ENCODE results near the gene ERVH48-1. TPM values are rescaled to one million over a fixed set of nuclear protein-coding genes. Genes with fewer than 3 reads are reported as not detected.

The ERVH48-1 gene
- total RNA-seq, 4 donors from 2014 or later, result not detected

DNA sequence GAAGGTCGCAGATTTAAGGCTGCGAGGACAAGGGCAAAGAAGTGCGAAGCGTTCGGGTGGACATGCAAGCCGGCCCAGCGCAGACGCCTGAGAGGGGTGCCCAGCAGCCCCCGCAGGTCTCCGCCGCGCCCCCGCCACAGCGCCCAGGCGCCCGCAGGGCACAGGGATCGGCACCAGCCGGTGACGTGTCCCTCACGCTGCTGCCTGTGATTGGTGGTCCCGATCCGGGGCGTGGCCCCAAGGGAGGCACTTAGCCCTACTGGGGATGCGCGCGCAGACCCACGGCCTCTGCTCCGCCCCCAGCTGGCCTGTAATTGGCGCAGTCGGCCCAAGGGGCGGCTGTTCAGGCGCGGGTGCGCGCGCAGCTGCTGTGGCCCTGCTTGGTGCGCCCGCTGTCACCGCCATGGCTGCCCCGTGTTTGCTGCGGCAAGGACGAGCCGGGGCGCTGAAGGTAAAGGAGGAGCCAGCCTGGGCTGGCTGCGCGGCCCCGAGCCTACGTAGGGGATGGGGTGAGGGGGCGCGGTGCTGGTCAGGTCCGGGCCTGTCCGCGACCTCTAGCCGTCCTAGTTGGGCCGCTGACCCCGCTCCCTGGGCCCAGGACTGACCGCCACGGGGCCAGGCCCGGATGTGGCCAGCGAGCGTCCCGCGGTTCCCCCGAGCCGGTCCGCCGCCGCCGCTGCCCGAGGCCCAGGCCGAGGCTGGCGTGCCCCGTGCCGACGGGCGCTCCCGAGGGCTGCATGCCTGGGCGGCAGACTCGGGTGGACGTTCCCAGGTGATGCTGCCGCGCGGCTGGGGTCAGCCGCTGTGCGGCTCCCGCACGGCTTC, 32.3 kb downstream of the ERVH48-1 start, which contains the start of gene NDUFV3:
Gene NDUFV3 (plus strand): TSS at position 379 of the 825 bp plus-strand sequence. CDS start 25 bp downstream, at position 404.
- ATAC-seq (ENCODE audit: low FRiP score) (peak; percentile 99), DNase-seq (ENCODE audit: low spot score) (peak; percentile 100)
- TF ChIP-seq, protein P1, sequence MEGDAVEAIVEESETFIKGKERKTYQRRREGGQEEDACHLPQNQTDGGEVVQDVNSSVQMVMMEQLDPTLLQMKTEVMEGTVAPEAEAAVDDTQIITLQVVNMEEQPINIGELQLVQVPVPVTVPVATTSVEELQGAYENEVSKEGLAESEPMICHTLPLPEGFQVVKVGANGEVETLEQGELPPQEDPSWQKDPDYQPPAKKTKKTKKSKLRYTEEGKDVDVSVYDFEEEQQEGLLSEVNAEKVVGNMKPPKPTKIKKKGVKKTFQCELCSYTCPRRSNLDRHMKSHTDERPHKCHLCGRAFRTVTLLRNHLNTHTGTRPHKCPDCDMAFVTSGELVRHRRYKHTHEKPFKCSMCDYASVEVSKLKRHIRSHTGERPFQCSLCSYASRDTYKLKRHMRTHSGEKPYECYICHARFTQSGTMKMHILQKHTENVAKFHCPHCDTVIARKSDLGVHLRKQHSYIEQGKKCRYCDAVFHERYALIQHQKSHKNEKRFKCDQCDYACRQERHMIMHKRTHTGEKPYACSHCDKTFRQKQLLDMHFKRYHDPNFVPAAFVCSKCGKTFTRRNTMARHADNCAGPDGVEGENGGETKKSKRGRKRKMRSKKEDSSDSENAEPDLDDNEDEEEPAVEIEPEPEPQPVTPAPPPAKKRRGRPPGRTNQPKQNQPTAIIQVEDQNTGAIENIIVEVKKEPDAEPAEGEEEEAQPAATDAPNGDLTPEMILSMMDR (IDR thresholded peaks at IDR 0.05), result no peak

DNA sequence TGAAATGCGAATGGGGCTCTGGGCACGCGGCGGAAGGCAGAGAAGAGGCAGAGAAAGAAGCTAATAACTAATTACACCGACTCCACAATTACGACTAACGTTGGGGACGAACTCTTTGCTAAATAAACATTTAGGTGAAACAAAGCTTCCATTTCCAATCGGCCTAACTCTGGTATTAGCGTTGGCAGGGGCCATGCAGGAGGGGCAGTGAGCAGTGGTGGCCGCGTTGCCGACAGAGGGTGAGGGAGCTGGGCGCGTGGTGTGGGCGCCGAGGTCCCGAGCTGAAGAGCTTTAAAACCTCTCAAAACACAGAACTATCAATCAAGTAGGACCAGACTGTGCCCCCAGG, 32.9 kb downstream of the ERVH48-1 start:
- TF ChIP-seq, protein P1 (IDR thresholded peaks at IDR 0.05), result no peak
- ATAC-seq (ENCODE audit: low FRiP score), result no peak
- no peak for DNase-seq (ENCODE audit: low spot score)

DNA sequence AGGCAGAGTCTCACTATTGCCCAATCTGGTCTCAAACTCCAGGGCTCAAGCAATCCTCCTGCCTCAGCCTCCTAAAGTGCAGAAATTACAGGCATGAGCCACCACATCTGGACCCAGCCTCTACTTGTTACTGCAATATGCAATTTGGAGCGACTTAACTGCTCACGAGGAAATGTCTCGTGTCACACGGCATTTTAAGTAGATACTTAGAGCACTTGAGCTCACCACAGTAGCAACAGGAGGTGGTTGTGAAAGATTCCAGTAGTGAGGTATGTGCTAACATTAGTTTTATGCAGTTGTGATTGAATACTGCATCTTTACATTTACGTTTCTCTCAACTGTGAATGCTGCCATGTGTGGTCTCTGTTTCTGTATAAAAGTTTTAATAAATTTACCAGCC, 38.1 kb downstream of the ERVH48-1 start:
- TF ChIP-seq, protein P1 (IDR thresholded peaks at IDR 0.05), result no peak
- ATAC-seq (ENCODE audit: low FRiP score) (no peak), DNase-seq (ENCODE audit: low spot score) (no peak)

DNA sequence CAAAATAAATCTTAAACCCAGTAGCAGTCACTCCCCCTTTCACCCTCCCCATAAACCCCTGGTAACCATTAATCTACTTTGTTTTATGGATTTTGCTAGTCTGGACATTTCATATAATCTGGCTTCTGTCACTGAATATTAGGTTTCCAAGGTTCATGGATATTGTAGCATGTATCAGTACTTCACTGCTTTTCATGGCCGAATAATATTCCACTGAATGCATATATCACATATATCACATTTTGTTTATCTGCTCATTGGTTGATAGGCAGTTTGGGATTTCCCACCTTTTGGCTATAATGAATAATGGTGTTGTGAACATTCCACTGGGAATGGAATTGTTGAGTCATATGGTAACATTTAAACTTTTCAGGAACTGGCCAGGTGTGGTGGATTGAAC, 41.5 kb downstream of the ERVH48-1 start:
- no peak for ATAC-seq (ENCODE audit: low FRiP score)
- TF ChIP-seq, protein P1 (IDR thresholded peaks at IDR 0.05), result no peak
- DNase-seq (ENCODE audit: low spot score), result no peak

DNA sequence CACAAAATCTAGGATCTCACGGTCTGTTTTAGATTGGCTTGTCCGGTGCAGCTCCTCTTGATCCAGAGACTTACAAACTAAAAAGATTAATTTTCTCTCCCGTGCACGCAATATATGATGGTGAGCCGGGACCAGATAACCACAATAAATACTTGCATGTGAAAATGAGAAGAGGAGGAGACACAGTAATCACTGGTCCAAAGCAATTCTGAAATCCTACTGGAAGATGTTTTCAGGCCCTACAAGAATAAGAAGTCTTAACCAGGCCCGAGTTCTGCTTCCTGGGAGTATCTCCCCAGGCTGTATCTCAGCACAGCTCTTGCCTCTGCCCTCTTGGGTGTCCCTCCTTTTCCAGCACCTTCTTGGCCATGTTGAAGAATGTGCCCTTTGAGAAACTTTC, 45.1 kb downstream of the ERVH48-1 start:
- DNase-seq (ENCODE audit: low spot score) (no peak), ATAC-seq (ENCODE audit: low FRiP score) (no peak)
- TF ChIP-seq, protein P1 (IDR thresholded peaks at IDR 0.05), result no peak

DNA sequence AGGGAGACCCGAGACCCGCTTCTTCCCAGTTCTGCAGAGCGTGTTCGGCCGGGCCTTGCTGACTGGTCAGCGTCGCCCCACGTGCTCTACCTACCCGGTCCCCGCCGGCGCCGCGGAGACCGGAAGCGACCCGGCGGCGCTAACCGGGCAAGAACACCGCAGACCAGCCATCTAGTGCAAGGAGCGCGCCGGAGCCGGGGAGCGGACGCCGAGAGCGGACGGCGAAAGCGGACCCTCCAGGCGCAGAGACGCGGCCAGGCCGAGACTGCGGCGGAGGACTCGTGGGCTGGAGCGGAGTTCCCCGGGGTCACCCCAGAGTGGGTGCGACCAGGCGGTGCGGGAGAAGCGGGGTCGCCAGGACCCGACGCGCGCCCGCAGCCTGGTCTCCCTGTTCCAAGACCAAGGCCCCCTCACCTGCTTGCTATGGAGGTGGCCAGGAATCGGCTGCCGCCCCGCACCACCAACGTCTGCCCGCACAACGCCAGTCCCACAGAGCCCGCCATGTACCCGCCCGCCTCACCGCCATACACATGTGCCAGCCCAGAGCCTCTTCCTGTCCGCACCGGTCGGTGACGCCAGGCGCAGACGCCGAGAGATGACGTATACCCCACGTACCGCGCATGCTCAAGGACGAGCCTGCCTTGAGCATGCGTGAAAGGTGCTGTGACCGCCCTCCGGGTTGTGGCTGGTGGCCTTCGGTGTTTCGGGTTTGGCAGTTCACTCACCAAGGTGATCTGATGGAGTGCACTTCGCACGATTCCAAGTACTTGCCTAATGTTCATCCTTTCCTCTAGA, 46.2 kb downstream of the ERVH48-1 start, which contains the start of gene WDR4:
Gene WDR4 (minus strand): TSS at position 547 of the 795 bp plus-strand sequence. CDS start 44 bp downstream, at position 503.
- TF ChIP-seq, protein P1 (IDR thresholded peaks at IDR 0.05), result no peak
- DNase-seq (ENCODE audit: low spot score) (peak; percentile 91), ATAC-seq (ENCODE audit: low FRiP score) (peak; percentile 99)
